Activated CD4-positive, alpha-beta T cell treated with anti-CD3 and anti-CD28 coated beads, Interleukin-10, Interleukin-2, amounts not matched to agents 100 ng/mL and 50 ng/mL, durations not matched to agents 16 hours and 8 hours (primary cell): Measurements from ENCODE around the gene EOLA1.
"Not testable (repeated sequence)": the region's sequence is repeated elsewhere in the genome, so short reads cannot be mapped to it uniquely, and the experiment has no call there.

ENCODE experiments used
- DNase-seq: peaks from one replicate; pipeline ENCODE4 v3.0.0-alpha.2; 2020

The EOLA1 gene

GRCh38 chrX:149546962-149547361 is 6.2 kb downstream of the EOLA1 start:
- not testable (repeated sequence) for DNase-seq

GRCh38 chrX:149547782-149548181 is 7.0 kb downstream of the EOLA1 start:
- not testable (repeated sequence) for DNase-seq

GRCh38 chrX:149549701-149550100 is 8.9 kb downstream of the EOLA1 start, which contains the start of gene HSFX3:
TSS of gene HSFX3 (minus strand) at chrX:149549924. CDS start at chrX:149549852, 72 bp downstream.
- not testable (repeated sequence) for DNase-seq

GRCh38 chrX:149550454-149550853 is 9.6 kb downstream of the EOLA1 start:
- DNase-seq: peak; percentile 22

- DNase-seq: not testable (repeated sequence)
Observed at GRCh38 chrX:149551245-149551938, 10.6 kb downstream of the EOLA1 start.

- DNase-seq: not testable (repeated sequence)
Observed at GRCh38 chrX:149551939-149552248, 11.1 kb downstream of the EOLA1 start.

GRCh38 chrX:149555251-149555650 is 14.4 kb downstream of the EOLA1 start:
- not testable (repeated sequence) for DNase-seq

DNA sequence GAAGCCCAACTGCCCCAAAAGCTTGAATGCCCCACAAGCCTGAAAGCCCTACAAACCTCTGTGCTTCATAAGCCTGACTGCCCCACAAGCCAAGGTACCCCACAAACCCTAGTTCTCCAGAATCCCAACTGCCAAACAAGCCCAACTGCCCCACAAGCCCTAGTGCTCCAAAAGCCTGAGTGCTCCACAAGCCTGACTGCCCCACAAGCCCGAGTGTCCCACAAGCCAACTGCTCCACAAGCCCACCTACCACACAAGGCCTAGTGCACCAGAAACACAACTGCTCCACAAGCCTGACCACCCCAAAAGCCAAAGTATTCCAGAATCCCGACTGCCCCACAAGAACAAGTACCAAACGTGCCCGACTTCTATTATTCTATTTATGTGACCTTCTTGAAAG is 22.5 kb downstream of the EOLA1 start:
- no peak for DNase-seq

GRCh38 chrX:149567621-149568417 is 27.0 kb downstream of the EOLA1 start:
- no peak for DNase-seq

GRCh38 chrX:149568701-149569296 is 28.0 kb downstream of the EOLA1 start:
- DNase-seq: no peak

DNA sequence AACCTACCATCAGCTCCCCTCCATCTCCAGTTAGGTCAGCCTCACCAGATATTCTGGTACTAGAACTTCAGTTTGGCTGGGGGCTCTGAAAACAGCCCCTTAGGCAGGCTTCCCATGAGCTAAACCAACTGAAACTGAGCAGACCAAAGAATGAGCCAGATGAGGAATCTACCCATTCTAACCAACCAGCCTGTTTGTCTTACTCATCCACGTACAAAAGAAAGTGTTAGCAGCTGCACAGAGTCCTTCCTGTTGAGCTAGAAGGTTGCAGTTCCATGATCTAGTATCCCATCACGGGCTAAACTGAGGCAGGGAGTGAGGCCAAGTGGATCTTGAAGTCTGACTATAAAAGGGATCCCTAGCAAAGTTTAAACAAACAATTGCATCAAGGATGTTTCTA is 29.0 kb downstream of the EOLA1 start:
- peak; percentile 35 for DNase-seq

DNA sequence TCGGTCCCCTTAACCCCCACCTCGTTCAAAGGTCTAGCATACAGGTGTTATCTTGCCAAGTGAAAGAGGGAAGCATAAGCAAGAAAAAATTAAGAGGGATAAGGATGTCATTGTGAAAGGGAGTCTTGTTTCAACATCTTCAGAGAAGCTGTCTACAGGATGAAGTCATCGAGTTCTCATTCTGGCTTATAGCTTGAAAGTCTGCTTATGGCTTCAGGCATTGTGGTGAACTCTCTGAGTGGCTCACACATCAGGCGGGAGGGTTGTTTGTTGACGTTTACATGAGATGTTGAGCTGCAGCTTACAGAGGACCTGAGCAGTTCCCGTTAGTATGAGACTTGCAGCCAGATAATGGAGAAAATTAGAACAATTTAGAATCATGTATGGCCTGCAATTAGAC is 29.9 kb downstream of the EOLA1 start:
- DNase-seq: peak; percentile 17

DNA sequence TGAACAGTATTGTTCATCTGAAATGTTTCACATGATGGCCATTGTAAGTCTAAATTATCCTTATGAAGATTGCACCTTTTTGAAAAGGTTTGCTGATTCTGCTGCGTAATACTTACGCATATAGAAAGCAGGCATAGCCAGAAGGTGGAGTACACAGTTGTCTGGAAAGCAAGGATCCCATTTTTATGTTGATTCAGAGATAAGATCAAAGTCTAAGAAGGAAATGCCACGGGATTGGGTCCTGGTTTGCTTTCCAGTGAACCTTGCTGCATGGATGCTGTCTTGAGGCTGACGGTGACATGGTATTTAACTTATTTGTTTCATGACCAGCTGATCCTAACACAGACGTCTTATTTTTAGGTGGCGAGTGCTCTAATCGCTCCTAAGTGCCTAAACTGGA is 31.0 kb downstream of the EOLA1 start:
- no peak for DNase-seq

GRCh38 chrX:149572743-149573142 is 31.9 kb downstream of the EOLA1 start:
- no peak for DNase-seq

DNA sequence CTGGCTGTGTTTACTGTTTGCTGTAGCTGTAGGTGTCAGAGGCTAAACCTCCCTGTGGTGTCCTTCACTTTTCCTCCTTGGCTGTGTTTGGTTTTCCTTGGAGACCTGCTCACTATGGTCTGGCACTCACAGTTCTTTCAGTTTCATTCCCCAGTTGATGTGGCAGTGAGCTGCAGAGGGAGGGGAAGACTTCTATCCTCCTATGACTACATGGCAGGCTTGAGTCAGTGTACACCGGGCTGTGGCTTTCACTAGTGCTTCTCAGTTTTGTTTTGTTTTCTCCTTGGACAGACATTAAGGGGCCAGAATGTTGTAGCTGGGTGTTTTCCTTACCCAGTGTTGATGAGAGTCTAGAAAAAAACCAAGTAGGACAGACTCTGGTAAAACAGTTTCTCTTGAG is 32.6 kb downstream of the EOLA1 start:
- not testable (repeated sequence) for DNase-seq

- not testable (repeated sequence) for DNase-seq
Observed at GRCh38 chrX:149585631-149586030, 44.8 kb downstream of the EOLA1 start.

DNA sequence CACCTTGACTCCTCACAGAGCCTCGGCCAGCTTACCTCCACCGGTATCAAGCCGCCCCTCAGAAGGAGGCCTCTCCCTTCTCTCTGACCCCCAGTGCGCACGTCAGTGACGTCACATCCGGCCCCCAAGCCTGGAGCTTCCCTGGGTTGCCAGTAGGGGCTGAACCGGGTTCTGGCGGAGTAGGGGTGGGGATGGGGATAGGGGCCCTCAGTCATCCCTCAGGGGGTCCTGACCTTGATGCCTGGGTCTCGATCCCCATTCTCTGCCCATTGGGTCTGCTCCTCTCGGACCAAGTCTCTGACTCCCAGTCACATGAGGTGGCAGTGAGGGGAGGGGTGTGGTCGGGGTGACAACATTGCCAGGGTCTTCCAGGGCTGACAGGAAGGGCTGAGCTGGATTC is 46.5 kb downstream of the EOLA1 start, which contains the start of gene MAGEA9B:
Gene MAGEA9B (minus strand): TSS at position 101 of the 400 bp plus-strand sequence. CDS start 4,280 bp downstream, outside the sequence.
- DNase-seq: not testable (repeated sequence)

- not testable (repeated sequence) for DNase-seq
Observed at GRCh38 chrX:149590993-149591392, 50.2 kb downstream of the EOLA1 start.

- not testable (repeated sequence) for DNase-seq
Observed at GRCh38 chrX:149595214-149595613, 54.4 kb downstream of the EOLA1 start, which contains the start of gene HSFX2. TSS of gene HSFX2 (minus strand) at chrX:149595314. CDS start at chrX:149594700, 614 bp downstream.

GRCh38 chrX:149595943-149596342 is 55.1 kb downstream of the EOLA1 start:
- not testable (repeated sequence) for DNase-seq
